H1 (cell line): ENCODE data around the gene GRIA3. TPM values are rescaled to one million over a fixed set of nuclear protein-coding genes. Genes with fewer than 3 reads are reported as not detected.

Experiments
- CTCF ChIA-PET: fragments of 300-600 bp; sonication (Branson Sonifier 250); formaldehyde crosslinking; loops from one replicate; lab custom pipeline; 2021; ENCODE audit not compliant: partially characterized antibody; lab: Charles Lee
- POLR2A ChIA-PET: fragments of 300-600 bp; sonication (Branson Sonifier 250); formaldehyde crosslinking; loops from one replicate; lab custom pipeline; 2021; ENCODE audit warnings: inconsistent platforms; ENCODE audit not compliant: partially characterized antibody; lab: Charles Lee
- DNase-seq, 2 experiments: peaks; one replicate each; pipeline versions ENCODE4 v3.0.0 to v3.0.0-alpha.2; 2010 to 2022; ENCODE audit warnings: low spot score in 2 of 2, low read depth in 1 of 2, mixed read lengths in 1 of 2
- FAIRE-seq: peaks from 2 replicates; lab custom pipeline; 2011; peaks lifted over from hg19 to GRCh38; lab: Jason Lieb, UNC
- H2AFZ ChIP-seq: 2 replicates; pipeline ENCODE4 v1.8.1; 2012; ENCODE audit warnings: low read length, inconsistent platforms
- H2AK5ac ChIP-seq: 2 replicates; pipeline ENCODE4 v1.6.1; 2013; ENCODE audit warnings: low read depth, low read length
- H2BK120ac ChIP-seq: replicated peaks from 2 replicates; pipeline ENCODE3; 2013; ENCODE audit warnings: low read depth, low read length, inconsistent platforms
- H2BK12ac ChIP-seq: 2 replicates; pipeline ENCODE4 v1.6.1; 2013; ENCODE audit warnings: low read depth, low read length
- H2BK15ac ChIP-seq: 2 replicates; pipeline ENCODE4 v1.6.1; 2013; ENCODE audit warnings: low read length
- H2BK20ac ChIP-seq: 2 replicates; pipeline ENCODE4 v1.6.1; 2013; ENCODE audit warnings: low read length
- H2BK5ac ChIP-seq: 2 replicates; pipeline ENCODE4 v1.6.1; 2013; ENCODE audit warnings: low read depth, low read length
- H3K14ac ChIP-seq: 2 replicates; pipeline ENCODE4 v1.6.1; 2013; ENCODE audit warnings: inconsistent platforms; ENCODE audit not compliant: insufficient read length
- H3K18ac ChIP-seq: 2 replicates; pipeline ENCODE4 v1.6.1; 2013; ENCODE audit warnings: low read length; ENCODE audit errors: extremely low read depth
- H3K23ac ChIP-seq: 2 replicates; pipeline ENCODE4 v1.6.1; 2013; ENCODE audit warnings: inconsistent platforms; ENCODE audit not compliant: insufficient read length
- H3K23me2 ChIP-seq: 2 replicates; pipeline ENCODE4 v1.6.1; 2013; ENCODE audit warnings: low read depth, low read length
- H3K27ac ChIP-seq: 2 replicates; pipeline ENCODE4 v1.6.1; 2011; ENCODE audit warnings: low read depth, low read length, inconsistent platforms
- H3K27me3 ChIP-seq, 4 experiments: replicated peaks in 1 of 4; 1 replicate in 1 of 4; 2 replicates in 3 of 4; pipeline versions ENCODE4 v1.6.1 to v1.8.1; 2011 to 2013; ENCODE audit warnings: low read length in 3 of 4, mild to moderate bottlenecking in 3 of 4, inconsistent platforms in 2 of 4, mixed read lengths in 2 of 4, moderate library complexity in 1 of 4; ENCODE audit not compliant: control insufficient read depth in 3 of 4, insufficient read depth in 3 of 4; ENCODE audit errors: extremely low read depth in 1 of 4
- H3K36me3 ChIP-seq, 4 experiments: 2 replicates each; pipeline versions ENCODE4 v1.6.1 to v1.8.1; 2011 to 2013; ENCODE audit warnings: mild to moderate bottlenecking in 4 of 4, low read length in 3 of 4, moderate library complexity in 2 of 4, control low read depth in 1 of 4, inconsistent platforms in 1 of 4; ENCODE audit not compliant: insufficient read depth in 4 of 4, control insufficient read depth in 2 of 4
- H3K4ac ChIP-seq: replicated peaks from 2 replicates; pipeline ENCODE3; 2013; ENCODE audit warnings: low read length, low read depth, mixed read lengths, inconsistent platforms; ENCODE audit not compliant: insufficient read length
- H3K4me1 ChIP-seq, 4 experiments: replicated peaks in 1 of 4; 1 replicate in 1 of 4; 2 replicates in 3 of 4; pipeline versions ENCODE4 v1.6.1 to v1.8.1; 2011 to 2013; ENCODE audit warnings: low read length in 3 of 4, inconsistent platforms in 2 of 4, mixed read lengths in 1 of 4; ENCODE audit not compliant: insufficient read depth in 4 of 4, control insufficient read depth in 3 of 4
- H3K4me2 ChIP-seq, 2 experiments: 2 replicates each; pipeline versions ENCODE4 v1.6.1 to v1.8.1; 2011 to 2013; ENCODE audit warnings: low read depth in 2 of 2, low read length in 2 of 2, control low read depth in 1 of 2, inconsistent platforms in 1 of 2, mild to moderate bottlenecking in 1 of 2; ENCODE audit not compliant: insufficient read depth in 1 of 2
- H3K4me3 ChIP-seq, 4 experiments: fragments of 200-600, 300-600 bp in 1 of 4; sonication (generic), shearing (Covaris generic), sonication (Bioruptor Twin) in 1 of 4; 2 replicates each; pipeline versions ENCODE4 v1.5.1 to v1.8.1; 2011 to 2016; ENCODE audit warnings: low read length in 4 of 4, low read depth in 3 of 4, control low read depth in 2 of 4, inconsistent platforms in 2 of 4, mild to moderate bottlenecking in 2 of 4, mixed read lengths in 1 of 4, moderate library complexity in 1 of 4; ENCODE audit not compliant: insufficient read depth in 2 of 4; ENCODE audit errors: extremely low read depth in 1 of 4
- H3K56ac ChIP-seq: replicated peaks from 2 replicates; pipeline ENCODE3; 2013; ENCODE audit warnings: low read depth, mild to moderate bottlenecking, mixed read lengths, low read length, inconsistent platforms; ENCODE audit not compliant: insufficient read length
- H3K79me1 ChIP-seq: 2 replicates; pipeline ENCODE4 v1.6.1; 2013; ENCODE audit warnings: low read depth, low read length, control low read depth
- H3K79me2 ChIP-seq, 2 experiments: 2 replicates each; pipeline versions ENCODE4 v1.6.1 to v1.8.1; 2012 to 2013; ENCODE audit warnings: low read length in 2 of 2, mild to moderate bottlenecking in 2 of 2, inconsistent platforms in 1 of 2; ENCODE audit not compliant: insufficient read depth in 2 of 2, control insufficient read depth in 1 of 2
- H3K9ac ChIP-seq, 4 experiments: replicated peaks in 1 of 4; 1 replicate in 1 of 4; 2 replicates in 3 of 4; pipeline versions ENCODE4 v1.6.1 to v1.8.1; 2011 to 2013; ENCODE audit warnings: low read depth in 3 of 4, low read length in 3 of 4, control low read depth in 2 of 4, mild to moderate bottlenecking in 2 of 4, moderate library complexity in 2 of 4, inconsistent platforms in 1 of 4; ENCODE audit errors: extremely low read depth in 1 of 4
- H3K9me3 ChIP-seq, 2 experiments: 2 replicates each; pipeline versions ENCODE4 v1.6.1 to v1.8.1; 2012 to 2013; ENCODE audit warnings: mild to moderate bottlenecking in 2 of 2, moderate library complexity in 2 of 2, control low read depth in 1 of 2, inconsistent platforms in 1 of 2, low read depth in 1 of 2, low read length in 1 of 2, mixed read lengths in 1 of 2; ENCODE audit not compliant: insufficient read depth in 2 of 2
- H4K20me1 ChIP-seq, 2 experiments: replicated peaks in 1 of 2; 2 replicates each; pipeline versions ENCODE3 to v1.8.1; 2011 to 2013; ENCODE audit warnings: inconsistent platforms in 2 of 2, low read length in 2 of 2, mild to moderate bottlenecking in 1 of 2; ENCODE audit not compliant: insufficient read depth in 2 of 2, control insufficient read depth in 1 of 2
- H4K5ac ChIP-seq: 2 replicates; pipeline ENCODE4 v1.6.1; 2013; ENCODE audit warnings: low read length, low read depth, mixed read lengths, inconsistent platforms; ENCODE audit not compliant: insufficient read length
- H4K8ac ChIP-seq: 2 replicates; pipeline ENCODE4 v1.8.0; 2013; ENCODE audit warnings: mild to moderate bottlenecking, moderate library complexity, low read length, inconsistent platforms; ENCODE audit not compliant: insufficient read depth; ENCODE audit errors: extremely low read depth
- H4K91ac ChIP-seq: replicated peaks from 2 replicates; pipeline ENCODE3; 2013; ENCODE audit warnings: low read length, mixed read lengths, inconsistent platforms; ENCODE audit not compliant: insufficient read length
- WGBS, 2 experiments: shearing (Covaris generic) in 1 of 2; methylation state at CpG; one replicate each; pipeline versions ENCODE4 v1.1.6 to v1.1.7; 2013 to 2015; ENCODE audit warnings: low lambda C conversion rate in 2 of 2, mixed read lengths in 2 of 2, inconsistent platforms in 1 of 2, low coverage in 1 of 2, missing lambda C conversion rate in 1 of 2; ENCODE audit not compliant: insufficient replicate concordance in 2 of 2, insufficient coverage in 1 of 2, insufficient read length in 1 of 2; ENCODE audit errors: extremely low coverage in 1 of 2, missing lambda C conversion rate in 1 of 2; 5-methylcytosine and 5-hydroxymethylcytosine counted together
- polyA plus RNA-seq, 7 experiments: library from polyadenylated mRNA; depleted of rRNA in 3 of 7; stranded (reverse) in 5 of 7; unstranded in 2 of 7; fragments of >200 nt in 5 of 7; fragments of 200-250 nt in 2 of 7; gene quantifications; 1 replicate in 5 of 7; 2 replicates in 1 of 7; 4 replicates in 1 of 7; pipeline versions ENCODE4 v1.2.1 to v1.2.3, GENCODE V29; 2011 to 2013; ENCODE audit warnings: missing spikeins in 2 of 7, mixed read lengths in 2 of 7
- total RNA-seq: library from RNA; stranded (reverse); fragmentation: NEBNext Ultra II Directional; extraction: Animal tissue kit (Norgen Biotek cat#: 25700); gene quantifications from 2 replicates; pipeline ENCODE4 v1.2.1, GENCODE V29; 2021

Gene GRIA3
- total and polyA plus RNA-seq, 2 of the 8 experiments (the other 6 are each of a cell fraction or from before 2014, with no cell fraction given), result 2.6 to 3.0 TPM

DNA sequence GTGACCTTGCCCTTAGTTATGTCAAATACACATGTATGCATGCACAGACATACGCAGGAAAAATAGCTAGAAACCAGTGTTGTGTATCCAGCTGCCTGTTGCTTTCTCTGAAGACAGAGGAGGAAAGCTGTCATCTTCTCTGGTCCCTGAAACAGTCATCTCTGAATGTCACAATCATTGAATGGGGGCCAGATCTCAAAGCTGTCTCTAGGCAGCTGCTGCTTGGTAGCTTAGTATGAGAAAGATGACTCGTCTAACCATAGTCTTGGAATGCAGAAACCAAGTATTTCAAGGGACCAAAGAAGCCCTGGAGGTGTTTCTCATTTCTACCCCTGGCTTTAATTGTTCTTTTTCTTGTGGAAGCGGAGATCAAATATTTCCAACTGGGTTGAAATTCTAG is 4.0 kb downstream of the GRIA3 start:
- peaks cover 10% of the 10 kb centered on the region; the same call in 1 of the 2 replicates for H3K23me2 ChIP-seq
- H2BK5ac ChIP-seq, result no peak overlapping the region
- H3K36me3 ChIP-seq, result no peaks in the 10 kb centered on the region
- no peak for DNase-seq
- no peak overlapping the region for H3K56ac ChIP-seq
- no peak overlapping the region for H3K23ac ChIP-seq
- no peak overlapping the region for H3K14ac ChIP-seq
- H3K9me3 ChIP-seq, result no peaks in the 10 kb centered on the region
- H3K9ac ChIP-seq, result no peak overlapping the region
- no peak overlapping the region for H2BK12ac ChIP-seq
- FAIRE-seq, result no peak
- H4K91ac ChIP-seq, result no peak overlapping the region
- no peak overlapping the region for H3K4me3 ChIP-seq
- H3K4ac ChIP-seq, result no peak overlapping the region
- no peak overlapping the region for H2BK120ac ChIP-seq
- no peak overlapping the region for H3K27ac ChIP-seq
- ChIA-PET CTCF (no interaction called here), POLR2A (no interaction called here)
- no peaks in the 10 kb centered on the region for H3K79me2 ChIP-seq
- H4K20me1 ChIP-seq, result no peaks in the 10 kb centered on the region
- WGBS, 2 experiments, result 97% methylated on average over 2 of the region's 3 CpGs; no CpG with 5 or more reads in 1 of the 2 experiments
- no peak overlapping the region for H3K4me2 ChIP-seq
- no peak overlapping the region for H3K18ac ChIP-seq
- no peak overlapping the region for H4K5ac ChIP-seq
- no peak overlapping the region for H2AFZ ChIP-seq
- no peaks in the 10 kb centered on the region for H3K79me1 ChIP-seq
- no peak overlapping the region for H2BK20ac ChIP-seq
- H2AK5ac ChIP-seq, result no peak overlapping the region
- peaks cover 0 to 11% (median 6%) of the 10 kb centered on the region in 4 experiments; a peak in 3 of 7 replicates for H3K27me3 ChIP-seq
- H2BK15ac ChIP-seq, result no peak overlapping the region
- no peak overlapping the region for H4K8ac ChIP-seq
- peaks cover 0 to 4% (median 0%) of the 10 kb centered on the region in 4 experiments; a peak in 2 of 7 replicates for H3K4me1 ChIP-seq
